Left ventricle myocardium inferior (tissue), 1 donor: ENCODE measurements around the gene UBL4A. TPM values are rescaled to one million over a fixed set of nuclear protein-coding genes. Genes with fewer than 3 reads are reported as not detected.

Experiments used
- DNase-seq: peaks from one replicate; pipeline ENCODE4 v3.0.0-alpha.2; 2020
- H3K27ac ChIP-seq: fragments of 200-600 bp; replicated peaks from 2 replicates; pipeline ENCODE4 v1.8.0; 2021
- H3K27me3 ChIP-seq: fragments of 200-600 bp; 2 replicates; pipeline ENCODE4 v1.8.0; 2021; ENCODE audit warnings: low read depth
- H3K36me3 ChIP-seq: fragments of 200-600 bp; 2 replicates; pipeline ENCODE4 v1.8.0; 2021
- H3K4me1 ChIP-seq: fragments of 200-600 bp; 2 replicates; pipeline ENCODE4 v1.8.0; 2021
- H3K4me3 ChIP-seq: fragments of 200-600 bp; 2 replicates; pipeline ENCODE4 v1.8.0; 2021; ENCODE audit warnings: mild to moderate bottlenecking, moderate library complexity
- H3K9me3 ChIP-seq: fragments of 200-600 bp; replicated peaks from 2 replicates; pipeline ENCODE4 v1.8.0; 2021
- intact Hi-C: fragments of 100-400 bp; cut with micrococcal nuclease; formaldehyde crosslinking; loops from one replicate; pipeline ENCODE4 v1.11.0; 2022
- total RNA-seq: library from RNA; stranded (reverse); fragmentation: NEBNext Ultra II Directional; extraction: Animal tissue kit (Norgen Biotek cat#: 25700); gene quantifications from one replicate; pipeline ENCODE4 v1.2.1, GENCODE V29; 2021
- TF ChIP-seq, protein P1 (sequence below): fragments of 200-600 bp; IDR thresholded peaks from 2 replicates; pipeline ENCODE4 v1.8.0; 2021; ENCODE audit warnings: antibody characterized with exemption, mild to moderate bottlenecking, borderline replicate concordance
- donor health status: DM: no; HTN: yes; CAD: no; lungs with severe emphysema.

The UBL4A gene
- total RNA-seq, 1 donor from 2014 or later: 60.2 TPM

GRCh38 chrX:154512879-154513553, 26.6 kb upstream of the UBL4A start:
- H3K36me3 ChIP-seq: peaks cover 6% of the 10 kb centered on the region
- H3K9me3 ChIP-seq: no peaks in the 10 kb centered on the region
- H3K27ac ChIP-seq: no peak overlapping the region
- H3K27me3 ChIP-seq: no peaks in the 10 kb centered on the region
- H3K4me1 ChIP-seq: peaks cover 21% of the 10 kb centered on the region
- H3K4me3 ChIP-seq: no peak overlapping the region
- intact Hi-C loops: no loop called here
- TF ChIP-seq, protein P1, sequence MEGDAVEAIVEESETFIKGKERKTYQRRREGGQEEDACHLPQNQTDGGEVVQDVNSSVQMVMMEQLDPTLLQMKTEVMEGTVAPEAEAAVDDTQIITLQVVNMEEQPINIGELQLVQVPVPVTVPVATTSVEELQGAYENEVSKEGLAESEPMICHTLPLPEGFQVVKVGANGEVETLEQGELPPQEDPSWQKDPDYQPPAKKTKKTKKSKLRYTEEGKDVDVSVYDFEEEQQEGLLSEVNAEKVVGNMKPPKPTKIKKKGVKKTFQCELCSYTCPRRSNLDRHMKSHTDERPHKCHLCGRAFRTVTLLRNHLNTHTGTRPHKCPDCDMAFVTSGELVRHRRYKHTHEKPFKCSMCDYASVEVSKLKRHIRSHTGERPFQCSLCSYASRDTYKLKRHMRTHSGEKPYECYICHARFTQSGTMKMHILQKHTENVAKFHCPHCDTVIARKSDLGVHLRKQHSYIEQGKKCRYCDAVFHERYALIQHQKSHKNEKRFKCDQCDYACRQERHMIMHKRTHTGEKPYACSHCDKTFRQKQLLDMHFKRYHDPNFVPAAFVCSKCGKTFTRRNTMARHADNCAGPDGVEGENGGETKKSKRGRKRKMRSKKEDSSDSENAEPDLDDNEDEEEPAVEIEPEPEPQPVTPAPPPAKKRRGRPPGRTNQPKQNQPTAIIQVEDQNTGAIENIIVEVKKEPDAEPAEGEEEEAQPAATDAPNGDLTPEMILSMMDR: no peak
- no peak for DNase-seq

GRCh38 chrX:154511761-154512160, 25.3 kb upstream of the UBL4A start:
- intact Hi-C loops: no loop called here
- peaks cover 10% of the 10 kb centered on the region for H3K36me3 ChIP-seq
- peaks cover 9% of the 10 kb centered on the region for H3K4me1 ChIP-seq
- no peak overlapping the region for H3K27ac ChIP-seq
- H3K4me3 ChIP-seq: no peak overlapping the region
- H3K27me3 ChIP-seq: no peaks in the 10 kb centered on the region
- no peaks in the 10 kb centered on the region for H3K9me3 ChIP-seq
- TF ChIP-seq, protein P1: no peak
- no peak for DNase-seq

- Histone ChIP-seq H3K9me3 (no peaks in the 10 kb centered on the region), H3K4me3 (no peak overlapping the region), H3K36me3 (peaks cover 22% of the 10 kb centered on the region), H3K4me1 (no peaks in the 10 kb centered on the region), H3K27ac (no peak overlapping the region), H3K27me3 (no peaks in the 10 kb centered on the region)
- intact Hi-C loops: no loop called here
- TF ChIP-seq, protein P1: no peak
- no peak for DNase-seq
Observed at GRCh38 chrX:154509455-154509854, 23.0 kb upstream of the UBL4A start.

GRCh38 chrX:154508384-154508745, 21.9 kb upstream of the UBL4A start:
- H3K4me3 ChIP-seq: no peak overlapping the region
- intact Hi-C loops: no loop called here
- no peaks in the 10 kb centered on the region for H3K9me3 ChIP-seq
- H3K27ac ChIP-seq: no peak overlapping the region
- H3K36me3 ChIP-seq: peaks cover 22% of the 10 kb centered on the region
- no peaks in the 10 kb centered on the region for H3K27me3 ChIP-seq
- no peaks in the 10 kb centered on the region for H3K4me1 ChIP-seq
- TF ChIP-seq, protein P1: no peak
- no peak for DNase-seq

- TF ChIP-seq, protein P1: no peak
- intact Hi-C loops: no loop called here
Observed at GRCh38 chrX:154507673-154508383, 21.4 kb upstream of the UBL4A start.

More at GRCh38 chrX:154507673-154508383, 21.4 kb upstream of the UBL4A start:
- Histone ChIP-seq H3K9me3 (no peaks in the 10 kb centered on the region), H3K27ac (no peak overlapping the region), H3K36me3 (peaks cover 22% of the 10 kb centered on the region), H3K4me1 (no peaks in the 10 kb centered on the region), H3K27me3 (no peaks in the 10 kb centered on the region), H3K4me3 (no peak overlapping the region)
- no peak for DNase-seq
